HEK293 (cell line): Measurements from ENCODE around the gene TBC1D17.

Experiments used
- BCL11B ChIP-seq: fragments of 450-650 bp; formaldehyde crosslinking; IDR thresholded peaks from 2 replicates; pipeline ENCODE4 v1.5.1; 2016; ENCODE audit warnings: low read depth, missing biosample characterization, missing genetic modification characterization
- EGR2 ChIP-seq: fragments of 450-650 bp; formaldehyde crosslinking; IDR thresholded peaks from 2 replicates; pipeline ENCODE4 v1.5.1; 2016; ENCODE audit warnings: low read depth, missing biosample characterization, missing genetic modification characterization
- GLI2 ChIP-seq: fragments of 450-650 bp; formaldehyde crosslinking; IDR thresholded peaks from 2 replicates; pipeline ENCODE4; 2017; ENCODE audit warnings: missing biosample characterization, missing genetic modification characterization, low read depth, borderline replicate concordance
- GLIS1 ChIP-seq: fragments of 450-650 bp; formaldehyde crosslinking; IDR thresholded peaks from 2 replicates; pipeline ENCODE4 v1.5.1; 2016; ENCODE audit warnings: missing biosample characterization, missing genetic modification characterization
- KLF17 ChIP-seq: fragments of 450-650 bp; formaldehyde crosslinking; IDR thresholded peaks from 2 replicates; pipeline ENCODE4 v1.5.1; 2016; ENCODE audit warnings: missing biosample characterization, missing genetic modification characterization
- KLF7 ChIP-seq: fragments of 450-650 bp; formaldehyde crosslinking; IDR thresholded peaks from 2 replicates; pipeline ENCODE4 v1.5.1; 2016; ENCODE audit warnings: missing biosample characterization, missing genetic modification characterization, borderline replicate concordance
- KLF9 ChIP-seq: fragments of 450-650 bp; formaldehyde crosslinking; IDR thresholded peaks from 2 replicates; pipeline ENCODE4 v1.5.1; 2016; ENCODE audit warnings: missing biosample characterization, missing genetic modification characterization, low read depth
- MZF1 ChIP-seq: fragments of 450-650 bp; formaldehyde crosslinking; IDR thresholded peaks from 2 replicates; pipeline ENCODE4 v1.5.1; 2017; ENCODE audit warnings: missing biosample characterization, missing genetic modification characterization, borderline replicate concordance
- OSR2 ChIP-seq: fragments of 450-650 bp; formaldehyde crosslinking; IDR thresholded peaks from 2 replicates; pipeline ENCODE4 v1.5.1; 2016; ENCODE audit warnings: missing biosample characterization, missing genetic modification characterization
- RBAK ChIP-seq: fragments of 450-650 bp; formaldehyde crosslinking; IDR thresholded peaks from 2 replicates; pipeline ENCODE4 v1.5.1; 2016; ENCODE audit warnings: missing biosample characterization, missing genetic modification characterization
- YY2 ChIP-seq: fragments of 450-650 bp; formaldehyde crosslinking; IDR thresholded peaks from 2 replicates; pipeline ENCODE4 v1.5.1; 2016; ENCODE audit warnings: missing biosample characterization, missing genetic modification characterization
- ZBTB48 ChIP-seq: fragments of 450-650 bp; formaldehyde crosslinking; IDR thresholded peaks from 2 replicates; pipeline ENCODE4 v1.5.1; 2016; ENCODE audit warnings: missing biosample characterization, missing genetic modification characterization
- ZIC2 ChIP-seq: fragments of 450-650 bp; formaldehyde crosslinking; IDR thresholded peaks from 2 replicates; pipeline ENCODE4 v1.5.1; 2016; ENCODE audit warnings: missing biosample characterization, missing genetic modification characterization
- ZNF10 ChIP-seq: fragments of 450-650 bp; formaldehyde crosslinking; IDR thresholded peaks from 2 replicates; pipeline ENCODE4 v1.5.1; 2017; ENCODE audit warnings: missing biosample characterization, missing genetic modification characterization
- ZNF211 ChIP-seq: fragments of 450-650 bp; formaldehyde crosslinking; IDR thresholded peaks from 2 replicates; pipeline ENCODE4 v1.5.1; 2016; ENCODE audit warnings: low read depth, missing biosample characterization, missing genetic modification characterization
- ZNF248 ChIP-seq: fragments of 450-650 bp; formaldehyde crosslinking; IDR thresholded peaks from 2 replicates; pipeline ENCODE4 v1.5.1; 2017; ENCODE audit warnings: missing biosample characterization, missing genetic modification characterization
- ZNF354C ChIP-seq: fragments of 450-650 bp; formaldehyde crosslinking; IDR thresholded peaks from 2 replicates; pipeline ENCODE4 v1.5.1; 2016; ENCODE audit warnings: missing biosample characterization, missing genetic modification characterization, low read depth, borderline replicate concordance
- ZNF37A ChIP-seq: fragments of 450-650 bp; IDR thresholded peaks from 2 replicates; pipeline ENCODE4 v1.5.1; 2018; ENCODE audit warnings: missing biosample characterization, missing genetic modification characterization
- ZNF449 ChIP-seq: fragments of 450-650 bp; formaldehyde crosslinking; IDR thresholded peaks from 2 replicates; pipeline ENCODE4 v1.5.1; 2017; ENCODE audit warnings: missing biosample characterization, mild to moderate bottlenecking, missing genetic modification characterization, moderate library complexity
- ZNF521 ChIP-seq: fragments of 450-650 bp; formaldehyde crosslinking; IDR thresholded peaks from 2 replicates; pipeline ENCODE4 v1.5.1; 2017; ENCODE audit warnings: missing biosample characterization, mild to moderate bottlenecking, missing genetic modification characterization
- ZNF549 ChIP-seq: fragments of 450-650 bp; IDR thresholded peaks from 2 replicates; pipeline ENCODE4 v1.5.1; 2018; ENCODE audit warnings: missing biosample characterization, missing genetic modification characterization, mild to moderate bottlenecking, inconsistent platforms, moderate library complexity
- ZNF555 ChIP-seq: fragments of 450-650 bp; formaldehyde crosslinking; conservative IDR thresholded peaks from 2 replicates; pipeline ENCODE4 v1.5.1; 2017; ENCODE audit warnings: missing biosample characterization, mild to moderate bottlenecking, missing genetic modification characterization, inconsistent platforms
- ZNF580 ChIP-seq: fragments of 450-650 bp; formaldehyde crosslinking; IDR thresholded peaks from 2 replicates; pipeline ENCODE4 v1.5.1; 2016; ENCODE audit warnings: missing biosample characterization, missing genetic modification characterization
- ZNF658 ChIP-seq: fragments of 450-650 bp; formaldehyde crosslinking; IDR thresholded peaks from 2 replicates; pipeline ENCODE4; 2016; ENCODE audit warnings: missing biosample characterization, missing genetic modification characterization
- ZNF747 ChIP-seq: fragments of 450-650 bp; formaldehyde crosslinking; IDR thresholded peaks from 2 replicates; pipeline ENCODE4 v1.5.1; 2016; ENCODE audit warnings: missing biosample characterization, missing genetic modification characterization
- ZNF791 ChIP-seq: fragments of 450-650 bp; formaldehyde crosslinking; IDR thresholded peaks from 2 replicates; pipeline ENCODE4 v1.5.1; 2016; ENCODE audit warnings: missing biosample characterization, missing genetic modification characterization
- ZNF792 ChIP-seq: fragments of 450-650 bp; formaldehyde crosslinking; IDR thresholded peaks from 2 replicates; pipeline ENCODE4 v1.5.1; 2016; ENCODE audit warnings: missing biosample characterization, missing genetic modification characterization
- ZNF837 ChIP-seq: fragments of 450-650 bp; formaldehyde crosslinking; IDR thresholded peaks from 2 replicates; pipeline ENCODE4 v1.5.1; 2016; ENCODE audit warnings: missing biosample characterization, missing genetic modification characterization
- ZSCAN16 ChIP-seq: fragments of 450-650 bp; formaldehyde crosslinking; IDR thresholded peaks from 2 replicates; pipeline ENCODE4 v1.5.1; 2016; ENCODE audit warnings: missing biosample characterization, missing genetic modification characterization
- ZSCAN23 ChIP-seq: fragments of 450-650 bp; formaldehyde crosslinking; IDR thresholded peaks from 2 replicates; pipeline ENCODE4 v1.5.1; 2016; ENCODE audit warnings: missing biosample characterization, missing genetic modification characterization
- ZXDB ChIP-seq: fragments of 450-650 bp; formaldehyde crosslinking; IDR thresholded peaks from 2 replicates; pipeline ENCODE4 v1.5.1; 2016; ENCODE audit warnings: missing biosample characterization, missing genetic modification characterization
- TF ChIP-seq, protein P1 (sequence below): fragments of 450-650 bp; formaldehyde crosslinking; IDR thresholded peaks from 2 replicates; pipeline ENCODE4 v1.5.0; 2017; ENCODE audit warnings: missing biosample characterization, missing genetic modification characterization, borderline replicate concordance
- TF ChIP-seq, protein P2 (sequence below): fragments of 450-650 bp; formaldehyde crosslinking; IDR thresholded peaks from 2 replicates; pipeline ENCODE4 v1.5.1; 2016; ENCODE audit warnings: missing biosample characterization, missing genetic modification characterization
- TF ChIP-seq, protein P3 (sequence below): fragments of 450-650 bp; formaldehyde crosslinking; IDR thresholded peaks from 2 replicates; pipeline ENCODE4 v1.5.1; 2016; ENCODE audit warnings: missing biosample characterization, missing genetic modification characterization

TBC1D17 gene

GRCh38 chr19:49866933-49867782 lies 10.3 kb upstream of the TBC1D17 start, which contains the start of gene PNKP (continued):
- TF ChIP-seq KLF17 (tag by site-specific recombination) (peak; percentile 58; the same call in 1 of the 2 replicates), ZNF211 (tag by site-specific recombination) (no peak), GLI2 (tag by site-specific recombination) (no peak), RBAK (peak; percentile 11; the same call in 1 of the 2 replicates), ZNF521 (tag by site-specific recombination) (no peak), ZNF792 (tag by site-specific recombination) (no peak), ZNF791 (tag by site-specific recombination) (no peak), ZNF580 (tag by site-specific recombination) (peak; percentile 91), ZNF37A (tag by site-specific recombination) (no peak), KLF7 (peak; percentile 63; the same call in 1 of the 2 replicates), EGR2 (tag by site-specific recombination) (peak; percentile 88), OSR2 (tag by site-specific recombination) (no peak), ZIC2 (tag by site-specific recombination) (peak; percentile 18; the same call in 1 of the 2 replicates), ZNF354C (tag by site-specific recombination) (no peak), GLIS1 (tag by site-specific recombination) (peak; percentile 91), ZNF837 (tag by site-specific recombination) (no peak), YY2 (tag by site-specific recombination) (no peak), ZNF248 (tag by site-specific recombination) (no peak), ZNF747 (tag by site-specific recombination) (no peak), ZNF658 (tag by site-specific recombination) (no peak), BCL11B (tag by site-specific recombination) (peak; percentile 76), ZNF449 (tag by site-specific recombination) (no peak), KLF9 (tag by site-specific recombination) (peak; percentile 100), ZXDB (tag by site-specific recombination) (peak; percentile 90), ZNF549 (tag by site-specific recombination) (no peak), ZNF555 (tag by site-specific recombination) (no peak), ZNF10 (no peak), ZBTB48 (tag by site-specific recombination) (no peak), MZF1 (peak; percentile 73; the same call in 1 of the 2 replicates), ZSCAN16 (no peak), ZSCAN23 (tag by site-specific recombination) (no peak)
- TF ChIP-seq, protein P1, sequence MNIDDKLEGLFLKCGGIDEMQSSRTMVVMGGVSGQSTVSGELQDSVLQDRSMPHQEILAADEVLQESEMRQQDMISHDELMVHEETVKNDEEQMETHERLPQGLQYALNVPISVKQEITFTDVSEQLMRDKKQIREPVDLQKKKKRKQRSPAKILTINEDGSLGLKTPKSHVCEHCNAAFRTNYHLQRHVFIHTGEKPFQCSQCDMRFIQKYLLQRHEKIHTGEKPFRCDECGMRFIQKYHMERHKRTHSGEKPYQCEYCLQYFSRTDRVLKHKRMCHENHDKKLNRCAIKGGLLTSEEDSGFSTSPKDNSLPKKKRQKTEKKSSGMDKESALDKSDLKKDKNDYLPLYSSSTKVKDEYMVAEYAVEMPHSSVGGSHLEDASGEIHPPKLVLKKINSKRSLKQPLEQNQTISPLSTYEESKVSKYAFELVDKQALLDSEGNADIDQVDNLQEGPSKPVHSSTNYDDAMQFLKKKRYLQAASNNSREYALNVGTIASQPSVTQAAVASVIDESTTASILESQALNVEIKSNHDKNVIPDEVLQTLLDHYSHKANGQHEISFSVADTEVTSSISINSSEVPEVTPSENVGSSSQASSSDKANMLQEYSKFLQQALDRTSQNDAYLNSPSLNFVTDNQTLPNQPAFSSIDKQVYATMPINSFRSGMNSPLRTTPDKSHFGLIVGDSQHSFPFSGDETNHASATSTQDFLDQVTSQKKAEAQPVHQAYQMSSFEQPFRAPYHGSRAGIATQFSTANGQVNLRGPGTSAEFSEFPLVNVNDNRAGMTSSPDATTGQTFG (tag by site-specific recombination), result no peak
- TF ChIP-seq, protein P2, sequence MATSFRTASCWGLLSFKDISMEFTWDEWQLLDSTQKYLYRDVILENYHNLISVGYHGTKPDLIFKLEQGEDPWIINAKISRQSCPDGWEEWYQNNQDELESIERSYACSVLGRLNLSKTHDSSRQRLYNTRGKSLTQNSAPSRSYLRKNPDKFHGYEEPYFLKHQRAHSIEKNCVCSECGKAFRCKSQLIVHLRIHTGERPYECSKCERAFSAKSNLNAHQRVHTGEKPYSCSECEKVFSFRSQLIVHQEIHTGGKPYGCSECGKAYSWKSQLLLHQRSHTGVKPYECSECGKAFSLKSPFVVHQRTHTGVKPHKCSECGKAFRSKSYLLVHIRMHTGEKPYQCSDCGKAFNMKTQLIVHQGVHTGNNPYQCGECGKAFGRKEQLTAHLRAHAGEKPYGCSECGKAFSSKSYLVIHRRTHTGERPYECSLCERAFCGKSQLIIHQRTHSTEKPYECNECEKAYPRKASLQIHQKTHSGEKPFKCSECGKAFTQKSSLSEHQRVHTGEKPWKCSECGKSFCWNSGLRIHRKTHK, result no peak
- TF ChIP-seq, protein P3, sequence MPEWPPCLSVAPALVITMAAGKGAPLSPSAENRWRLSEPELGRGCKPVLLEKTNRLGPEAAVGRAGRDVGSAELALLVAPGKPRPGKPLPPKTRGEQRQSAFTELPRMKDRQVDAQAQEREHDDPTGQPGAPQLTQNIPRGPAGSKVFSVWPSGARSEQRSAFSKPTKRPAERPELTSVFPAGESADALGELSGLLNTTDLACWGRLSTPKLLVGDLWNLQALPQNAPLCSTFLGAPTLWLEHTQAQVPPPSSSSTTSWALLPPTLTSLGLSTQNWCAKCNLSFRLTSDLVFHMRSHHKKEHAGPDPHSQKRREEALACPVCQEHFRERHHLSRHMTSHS (tag by site-specific recombination), result no peak
